ENCODE results near the gene IL1R2. TPM values are rescaled to one million over a fixed set of nuclear protein-coding genes. Genes with fewer than 3 reads are reported as not detected.

The IL1R2 gene
- total and polyA plus RNA-seq, 2 experiments from 2014 or later, result not detected

- Histone ChIP-seq H3K4me3 (no peak overlapping the region), H3K79me2 (replicated peaks; ENCODE audit: insufficient read depth) (no peaks in the 10 kb centered on the region), H3K4me2 (no peak overlapping the region), H3K36me3 (ENCODE audit: insufficient read depth) (no peaks in the 10 kb centered on the region), H4K20me1 (replicated peaks; ENCODE audit: insufficient read depth) (no peaks in the 10 kb centered on the region), H3K27ac (ENCODE audit: low read depth) (no peak overlapping the region), H3F3A (replicated peaks; ENCODE audit: low read depth) (no peaks in the 10 kb centered on the region), H3K9me2 (ENCODE audit: insufficient read depth) (peaks cover 13% of the 10 kb centered on the region; the same call in 1 of the 2 replicates), H3K4me1 (ENCODE audit: insufficient read depth) (no peaks in the 10 kb centered on the region), H3K27me3 (ENCODE audit: insufficient read depth) (no peaks in the 10 kb centered on the region), H2AFZ (no peak overlapping the region)
- no peak for DNase-seq (ENCODE audit: low spot score)
- TF ChIP-seq EZH2 (IDR thresholded peaks at IDR 0.05; ENCODE audit: low read depth, unreplicated experiment), result no peak
- no peak for TF ChIP-seq ZNF462 (CRISPR knock-in tag; IDR thresholded peaks at IDR 0.05)
- TF ChIP-seq CREB1 (CRISPR knock-in tag; IDR thresholded peaks at IDR 0.05; ENCODE audit: low read depth), result no peak
- H3K4me1 Mint-ChIP-seq, result peaks cover under 1% of the 10 kb centered on the region; the same call in 1 of the 3 replicates
- peaks cover 4% of the 10 kb centered on the region for H3K27me3 Mint-ChIP-seq (ENCODE audit: insufficient read depth, low read depth, poor library complexity)
- H3K9me3 Mint-ChIP-seq, result no peaks in the 10 kb centered on the region
- no peak overlapping the region for H3K4me3 Mint-ChIP-seq
- no peak overlapping the region for H3K27ac Mint-ChIP-seq
- ATAC-seq, result no peak
- H3K36me3 Mint-ChIP-seq (ENCODE audit: low read depth), result no peaks in the 10 kb centered on the region
These were observed 48.5 kb downstream of the IL1R2 start for GRCh38 chr2:102040229-102040628.

- peaks cover 4% of the 10 kb centered on the region for H3K27me3 Mint-ChIP-seq (ENCODE audit: insufficient read depth, low read depth, poor library complexity)
- Histone ChIP-seq H3K4me2 (no peak overlapping the region), H4K20me1 (replicated peaks; ENCODE audit: insufficient read depth) (no peaks in the 10 kb centered on the region), H2AFZ (no peak overlapping the region), H3K9me2 (ENCODE audit: insufficient read depth) (peaks cover 12% of the 10 kb centered on the region; the same call in 1 of the 2 replicates), H3F3A (replicated peaks; ENCODE audit: low read depth) (no peaks in the 10 kb centered on the region), H3K4me1 (ENCODE audit: insufficient read depth) (no peaks in the 10 kb centered on the region), H3K4me3 (no peak overlapping the region), H3K27me3 (ENCODE audit: insufficient read depth) (no peaks in the 10 kb centered on the region), H3K36me3 (ENCODE audit: insufficient read depth) (no peaks in the 10 kb centered on the region), H3K27ac (ENCODE audit: low read depth) (no peak overlapping the region), H3K79me2 (replicated peaks; ENCODE audit: insufficient read depth) (no peaks in the 10 kb centered on the region)
- no peaks in the 10 kb centered on the region for H3K4me1 Mint-ChIP-seq
- no peak overlapping the region for H3K4me3 Mint-ChIP-seq
- no peaks in the 10 kb centered on the region for H3K36me3 Mint-ChIP-seq (ENCODE audit: low read depth)
- H3K27ac Mint-ChIP-seq, result no peak overlapping the region
- DNase-seq (ENCODE audit: low spot score), result no peak
- ATAC-seq, result no peak
- no peaks in the 10 kb centered on the region for H3K9me3 Mint-ChIP-seq
- TF ChIP-seq ZNF114 (CRISPR knock-in tag; IDR thresholded peaks at IDR 0.05) (no peak), JUNB (IDR thresholded peaks at IDR 0.05; ENCODE audit: unreplicated experiment) (no peak), NANOG (IDR thresholded peaks at IDR 0.05; ENCODE audit: borderline replicate concordance) (no peak), ETS1 (IDR thresholded peaks at IDR 0.05) (no peak), REST (IDR thresholded peaks at IDR 0.05; ENCODE audit: unreplicated experiment) (no peak), STAT1 (IDR thresholded peaks at IDR 0.05; ENCODE audit: unreplicated experiment) (no peak), CTCF (conservative IDR thresholded peaks at IDR 0.05; ENCODE audit: low read depth in 2 of 2) (no peak)
These were observed 49.6 kb downstream of the IL1R2 start for GRCh38 chr2:102041351-102041750.

Data from GM23338 (cell line).